GM19025 (cell line): ENCODE results near the gene SMIM7.

Source experiments
- ATAC-seq: cut with Tn5 transposase; IDR thresholded peaks from one replicate; pipeline ENCODE4 v1.9.1; 2021; ENCODE audit warnings: mild to moderate bottlenecking, low read depth, moderate library complexity; ENCODE audit not compliant: unreplicated experiment

SMIM7 gene

GRCh38 chr19:16624236-16624635, 35.7 kb downstream of the SMIM7 start:
- ATAC-seq, result no peak

DNA sequence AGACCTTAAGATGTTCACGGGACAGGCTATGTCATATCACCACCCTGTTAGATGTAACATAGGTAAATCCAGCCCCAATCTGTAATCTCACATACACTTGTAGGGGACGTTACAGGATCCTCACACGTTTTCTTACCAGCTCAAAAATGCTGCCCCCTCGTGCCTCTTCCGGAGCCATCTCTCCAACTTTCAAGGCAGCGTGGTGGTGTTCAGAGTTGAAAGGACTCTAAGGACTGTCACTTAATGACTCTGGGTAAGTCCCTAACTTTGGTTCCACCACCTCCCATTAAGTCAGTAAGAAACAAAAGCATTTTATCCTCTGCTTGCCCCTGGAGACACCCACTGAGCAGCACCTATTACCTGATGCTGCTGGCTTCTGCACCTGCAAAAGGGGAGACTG, 36.4 kb downstream of the SMIM7 start:
- no peak for ATAC-seq

DNA sequence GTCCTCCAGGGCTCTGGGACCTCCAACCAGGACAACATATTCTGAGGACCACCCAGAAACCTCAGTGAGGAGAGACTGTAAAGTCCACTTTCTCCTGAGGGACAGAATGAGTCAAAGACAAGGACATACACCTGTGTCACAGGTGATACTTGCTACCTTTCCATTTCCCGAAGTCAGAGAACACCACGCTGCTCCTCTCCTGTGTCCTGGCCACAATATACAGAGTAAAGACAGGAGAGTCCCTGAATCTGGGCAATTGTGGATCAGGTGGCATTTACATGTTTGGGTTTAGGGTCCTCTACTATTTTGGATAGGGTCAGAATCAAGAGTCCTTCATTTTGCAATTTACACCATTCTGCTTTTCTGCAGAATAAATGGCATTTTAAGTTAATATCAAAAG, 36.9 kb downstream of the SMIM7 start:
- ATAC-seq, result no peak

GRCh38 chr19:16621165-16621800, 38.7 kb downstream of the SMIM7 start:
- no peak for ATAC-seq

DNA sequence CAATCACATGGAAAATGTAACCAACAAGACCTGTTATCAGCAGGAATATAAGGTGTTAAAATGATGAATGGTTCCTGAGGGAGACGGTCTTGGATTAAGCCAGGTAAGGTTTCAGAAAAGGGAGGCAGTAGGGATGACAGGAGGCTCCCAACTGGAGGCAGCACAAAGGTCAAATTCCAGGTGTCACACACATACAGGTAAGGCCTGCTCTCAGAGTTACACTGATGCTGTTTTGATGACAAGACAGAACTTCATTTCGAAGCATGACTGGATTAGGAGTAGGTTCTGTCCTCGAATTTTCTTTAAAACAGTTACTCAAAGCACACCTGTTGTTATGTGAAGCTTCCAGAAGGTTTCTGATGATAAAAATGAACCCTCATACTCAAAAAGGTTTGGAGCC, 39.4 kb downstream of the SMIM7 start:
- ATAC-seq, result no peak

DNA sequence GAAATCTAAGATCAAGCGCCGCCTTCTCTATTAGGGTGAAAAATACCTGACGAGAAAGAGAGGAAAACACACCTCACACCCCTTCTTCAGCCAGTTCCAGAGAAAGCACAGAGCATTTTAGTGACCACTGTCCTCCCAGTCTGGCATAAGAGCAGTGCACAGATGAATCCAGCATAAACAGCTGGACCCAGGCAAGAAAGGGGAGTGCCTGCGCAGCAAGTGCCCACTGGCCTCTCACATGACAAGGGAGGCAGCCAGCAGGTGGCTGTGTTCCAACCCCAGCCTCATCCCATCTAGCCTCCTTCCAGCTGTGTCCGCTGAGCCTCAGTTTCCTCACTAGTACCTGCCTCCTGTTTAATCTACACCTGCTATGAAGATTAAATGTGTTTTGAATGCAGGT, 39.9 kb downstream of the SMIM7 start:
- ATAC-seq, result no peak

DNA sequence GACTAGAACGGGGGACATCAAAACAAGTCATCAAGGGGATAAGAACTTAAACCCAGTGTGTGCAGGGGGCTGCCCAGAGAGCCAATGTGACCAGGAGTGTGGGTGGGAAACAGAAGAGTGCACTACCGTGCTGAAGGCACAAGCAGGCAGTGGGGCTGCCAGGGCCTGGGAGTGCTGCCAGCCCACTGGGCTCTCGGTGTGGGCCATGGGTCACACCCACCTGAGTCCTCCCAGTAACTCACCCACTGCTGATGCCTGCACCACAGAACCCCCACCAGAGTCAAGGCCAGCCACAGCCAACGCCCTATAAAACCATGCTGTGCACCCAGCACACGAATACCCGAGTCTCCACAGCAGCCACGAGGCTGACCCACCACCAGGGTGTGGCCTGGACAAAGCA, 40.5 kb downstream of the SMIM7 start:
- ATAC-seq, result no peak

- no peak for ATAC-seq
Observed at GRCh38 chr19:16618248-16618647, 41.7 kb downstream of the SMIM7 start.

- ATAC-seq, result no peak
Observed at GRCh38 chr19:16615808-16616207, 44.1 kb downstream of the SMIM7 start.

DNA sequence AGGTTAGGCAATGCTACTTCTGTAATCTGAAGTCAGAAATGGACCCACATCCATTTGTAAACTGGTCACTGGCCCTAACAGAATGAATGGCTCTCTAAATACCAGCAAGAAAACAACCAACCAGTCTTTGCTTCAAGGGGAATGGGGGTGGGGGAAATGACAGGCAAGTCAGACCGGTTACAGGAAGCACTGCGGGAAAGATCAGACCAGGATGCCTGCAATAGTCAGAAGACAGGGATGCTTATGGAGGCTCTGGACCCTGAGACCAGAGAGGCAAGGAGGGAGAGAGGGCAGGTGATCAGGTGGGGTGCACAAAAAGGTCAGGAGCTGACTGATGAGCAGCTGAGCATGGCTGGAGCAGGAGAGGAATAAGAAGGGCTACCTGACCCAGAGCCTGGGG, 45.0 kb downstream of the SMIM7 start:
- ATAC-seq, result no peak

GRCh38 chr19:16613841-16614240, 46.1 kb downstream of the SMIM7 start:
- ATAC-seq, result no peak

DNA sequence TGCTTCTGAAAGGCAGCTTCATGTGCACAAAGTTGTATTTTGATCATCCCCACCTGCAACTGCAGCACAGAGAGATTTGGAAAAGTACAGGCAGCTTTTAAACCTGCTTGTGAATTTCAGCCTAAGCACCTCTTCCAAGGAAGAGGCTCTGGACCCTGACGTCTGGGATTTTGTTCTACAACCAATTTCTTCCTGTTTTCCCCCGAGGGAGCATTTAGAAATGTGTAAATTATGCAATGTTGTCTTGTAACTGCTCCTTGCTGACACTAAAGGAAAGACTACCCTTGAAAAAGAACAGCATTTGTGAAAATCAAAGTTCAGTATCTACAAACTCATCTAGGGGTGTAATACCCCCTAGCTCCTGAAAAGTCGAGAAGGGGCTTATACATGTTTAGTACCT, 47.3 kb downstream of the SMIM7 start:
- no peak for ATAC-seq

GRCh38 chr19:16611121-16611520, 48.8 kb downstream of the SMIM7 start:
- ATAC-seq, result no peak

DNA sequence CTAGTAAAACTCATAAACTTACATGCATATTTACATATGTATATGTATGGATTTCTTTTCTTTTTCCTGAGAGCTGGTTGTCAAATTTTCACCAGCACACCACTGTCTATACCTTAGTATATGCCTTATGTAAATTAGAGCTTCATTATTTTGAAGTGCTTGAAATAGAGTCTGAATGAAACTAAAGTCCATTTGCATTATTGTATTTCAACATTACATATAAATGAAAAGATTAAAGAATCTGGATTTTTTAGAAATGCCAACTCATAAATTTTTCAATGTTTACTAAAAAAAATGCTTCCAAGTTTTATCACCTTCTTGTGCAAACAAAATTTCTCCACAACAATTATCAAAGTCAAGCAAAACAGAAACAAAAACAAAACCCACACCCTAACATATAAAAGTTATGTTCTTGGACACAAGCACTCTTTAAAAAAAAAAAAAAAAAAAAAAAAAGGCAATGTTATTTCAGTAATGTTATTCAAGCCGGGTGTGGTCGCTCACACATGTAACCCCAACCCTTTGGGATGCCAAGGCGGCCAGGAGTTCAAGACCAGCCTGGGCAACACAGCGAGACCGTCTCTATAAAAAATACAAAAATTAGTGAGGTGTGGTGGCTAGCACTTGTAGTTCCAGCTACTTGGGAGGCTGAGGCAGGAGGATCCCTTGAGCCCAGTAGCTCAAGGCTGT, 50.3 kb downstream of the SMIM7 start:
- ATAC-seq, result no peak

DNA sequence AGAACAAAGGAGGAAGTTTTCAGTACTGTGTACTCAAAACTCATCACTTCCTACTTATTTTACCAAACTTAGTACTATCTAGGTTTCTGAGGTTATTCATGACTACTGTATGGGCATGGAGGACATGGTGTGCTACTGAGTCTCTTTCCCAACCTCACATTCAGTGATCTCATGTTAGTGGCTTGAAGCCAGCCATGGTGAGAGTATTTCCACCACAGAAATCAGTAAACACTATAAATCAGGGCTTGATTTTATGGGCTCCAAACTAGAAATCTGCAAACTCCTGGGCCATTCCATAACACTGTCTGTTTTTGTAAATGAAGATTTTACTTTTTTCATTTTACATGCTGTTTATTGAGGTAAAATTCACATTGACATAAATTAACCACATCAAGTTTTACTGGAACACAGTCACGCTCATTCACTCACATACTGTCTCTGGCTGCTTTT, 51.6 kb downstream of the SMIM7 start:
- ATAC-seq, result no peak

GRCh38 chr19:16607819-16608218, 52.1 kb downstream of the SMIM7 start:
- no peak for ATAC-seq

- no peak for ATAC-seq
Observed at GRCh38 chr19:16605553-16605994, 54.4 kb downstream of the SMIM7 start.

GRCh38 chr19:16605115-16605514, 54.8 kb downstream of the SMIM7 start:
- no peak for ATAC-seq

- ATAC-seq, result no peak
Observed at GRCh38 chr19:16604615-16605014, 55.3 kb downstream of the SMIM7 start.

DNA sequence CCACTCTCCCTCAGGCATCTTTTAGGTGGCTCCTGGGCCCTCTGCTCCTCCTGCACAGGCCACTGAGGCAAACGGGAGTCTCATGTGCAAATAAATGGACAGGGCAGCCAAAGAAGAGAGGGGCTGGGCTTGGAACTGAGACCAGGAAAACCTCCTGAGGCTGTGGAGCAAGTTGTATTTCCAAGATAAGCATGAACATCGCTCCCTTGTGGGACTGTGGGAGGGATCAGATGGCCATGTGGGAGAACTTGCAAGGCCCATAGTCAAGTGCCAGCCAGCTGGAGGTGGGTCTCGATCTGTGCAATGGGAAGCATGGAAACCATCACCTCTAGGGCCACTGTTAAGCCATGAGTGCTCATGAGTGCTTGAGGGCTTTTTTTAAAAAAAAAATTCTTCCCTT, 56.9 kb downstream of the SMIM7 start:
- no peak for ATAC-seq

- ATAC-seq, result no peak
Observed at GRCh38 chr19:16601378-16602052, 58.4 kb downstream of the SMIM7 start.

DNA sequence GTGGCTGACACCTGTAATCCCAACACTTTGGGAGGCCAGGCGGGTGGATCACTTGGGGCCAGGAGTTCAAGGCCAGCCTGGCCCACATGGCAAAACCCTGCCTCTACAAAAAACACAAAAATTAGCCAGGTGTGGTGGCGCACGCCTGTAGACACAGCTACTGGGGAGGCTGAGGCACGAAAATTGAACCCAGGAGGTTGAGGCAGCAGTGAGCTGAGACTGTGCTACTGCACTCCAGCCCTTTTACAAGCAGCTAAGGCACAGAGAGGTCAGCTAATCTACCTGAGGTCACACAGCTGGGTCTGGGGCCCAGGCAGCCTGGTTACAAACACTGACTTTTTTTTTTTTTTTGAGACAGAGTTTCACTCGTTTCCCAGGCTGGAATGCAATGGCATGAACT, 59.1 kb downstream of the SMIM7 start:
- ATAC-seq, result no peak
